HG03045 (cell line): ENCODE data around the gene HTR1A.

Experiments used
- ATAC-seq: cut with Tn5 transposase; IDR thresholded peaks from one replicate; pipeline ENCODE4 v1.9.1; 2021; ENCODE audit warnings: mild to moderate bottlenecking, moderate library complexity; ENCODE audit not compliant: unreplicated experiment

The HTR1A gene

GRCh38 chr5:63962279-63962678 lies at the start of gene HTR1A:
HTR1A (minus strand) TSS chr5:63962445; CDS start chr5:63961719, 726 bp downstream.
- ATAC-seq: no peak

- ATAC-seq: no peak
These were observed 41.7 kb upstream of the HTR1A start for GRCh38 chr5:64003966-64004365.

- ATAC-seq: no peak
These were observed 37.9 kb upstream of the HTR1A start for GRCh38 chr5:64000096-64000495.

GRCh38 chr5:63987053-63987452 lies 24.8 kb upstream of the HTR1A start:
- no peak for ATAC-seq

- ATAC-seq: no peak
These were observed 19.6 kb upstream of the HTR1A start for GRCh38 chr5:63981864-63982263.

- no peak for ATAC-seq
These were observed 1.7 kb upstream of the HTR1A start for GRCh38 chr5:63963926-63964325.

- no peak for ATAC-seq
These were observed 963 bp upstream of the HTR1A start for GRCh38 chr5:63963080-63963735.

- no peak for ATAC-seq
These were observed 565 bp downstream of the HTR1A start for GRCh38 chr5:63961598-63962161.

GRCh38 chr5:63961125-63961597 lies 1.1 kb downstream of the HTR1A start:
- ATAC-seq: no peak

- no peak for ATAC-seq
These were observed 1.6 kb downstream of the HTR1A start for GRCh38 chr5:63960646-63961045.

- no peak for ATAC-seq
These were observed 2.9 kb downstream of the HTR1A start for GRCh38 chr5:63959177-63959982.

- no peak for ATAC-seq
These were observed 3.6 kb downstream of the HTR1A start for GRCh38 chr5:63958654-63959053.

- ATAC-seq: no peak
These were observed 4.6 kb downstream of the HTR1A start for GRCh38 chr5:63957617-63958016.

GRCh38 chr5:63953217-63953616 lies 9.0 kb downstream of the HTR1A start:
- ATAC-seq: no peak

- ATAC-seq: no peak
These were observed 27.1 kb downstream of the HTR1A start for GRCh38 chr5:63935103-63935502.

GRCh38 chr5:63931836-63932235 lies 30.4 kb downstream of the HTR1A start:
- ATAC-seq: no peak

GRCh38 chr5:63928451-63928850 lies 33.8 kb downstream of the HTR1A start:
- ATAC-seq: no peak

GRCh38 chr5:63923914-63924313 lies 38.3 kb downstream of the HTR1A start:
- ATAC-seq: no peak

GRCh38 chr5:63919763-63920478 lies 42.3 kb downstream of the HTR1A start:
- no peak for ATAC-seq

GRCh38 chr5:63916786-63917185 lies 45.5 kb downstream of the HTR1A start:
- no peak for ATAC-seq

- ATAC-seq: no peak
These were observed 50.4 kb downstream of the HTR1A start for GRCh38 chr5:63911871-63912270.
